Ammon's horn (tissue), 1 donor: ENCODE measurements around the gene NME4.

Experiments
- DNase-seq: peaks from one replicate; pipeline ENCODE4 v3.0.0-alpha.2; 2016; ENCODE audit warnings: low spot score

Gene NME4

GRCh38 chr16:426906-427249 lies 29.9 kb downstream of the NME4 start:
- DNase-seq: no peak

- no peak for DNase-seq
Observed at GRCh38 chr16:427250-427649, 30.3 kb downstream of the NME4 start.

- no peak for DNase-seq
Observed at GRCh38 chr16:430904-431303, 33.9 kb downstream of the NME4 start.

GRCh38 chr16:440627-441026 lies 43.6 kb downstream of the NME4 start:
- no peak for DNase-seq

GRCh38 chr16:441447-441846 lies 44.4 kb downstream of the NME4 start:
- no peak for DNase-seq

- DNase-seq: no peak
Observed at GRCh38 chr16:442976-443375, 46.0 kb downstream of the NME4 start.

GRCh38 chr16:444027-444426 lies 47.0 kb downstream of the NME4 start:
- no peak for DNase-seq

- no peak for DNase-seq
Observed at GRCh38 chr16:445566-445965, 48.6 kb downstream of the NME4 start.
